Measurements from ENCODE around the gene RTEL1.
A peak's percentile ranks its signal among the peaks of the same experiment; 100 is the strongest.

The RTEL1 gene

GRCh38 chr20:63697868-63698545 lies 39.9 kb downstream of the RTEL1 start:
- DNase-seq (ENCODE audit: low read depth in 2 of 2) = no peak

GRCh38 chr20:63698739-63699465 lies 40.8 kb downstream of the RTEL1 start:
- peak; percentile 47 to 51 for DNase-seq (ENCODE audit: low read depth in 2 of 2)

GRCh38 chr20:63699466-63700198 lies 41.5 kb downstream of the RTEL1 start:
- no peak for DNase-seq (ENCODE audit: low read depth in 2 of 2)

- no peak for DNase-seq (ENCODE audit: low read depth in 2 of 2)
These were observed 42.3 kb downstream of the RTEL1 start for GRCh38 chr20:63700199-63701050.

- DNase-seq (ENCODE audit: low read depth in 2 of 2) = no peak
These were observed 42.9 kb downstream of the RTEL1 start for GRCh38 chr20:63701051-63701328.

GRCh38 chr20:63701329-63702035 lies 43.4 kb downstream of the RTEL1 start:
- DNase-seq (ENCODE audit: low read depth in 2 of 2) = no peak

GRCh38 chr20:63702036-63702665 lies 44.0 kb downstream of the RTEL1 start:
- no peak for DNase-seq (ENCODE audit: low read depth in 2 of 2)

- no peak for DNase-seq (ENCODE audit: low read depth in 2 of 2)
These were observed 44.8 kb downstream of the RTEL1 start for GRCh38 chr20:63702751-63703470.

GRCh38 chr20:63703471-63703975 lies 45.4 kb downstream of the RTEL1 start:
- DNase-seq (ENCODE audit: low read depth in 2 of 2) = no peak

GRCh38 chr20:63703976-63704748 lies 46.0 kb downstream of the RTEL1 start:
- no peak for DNase-seq (ENCODE audit: low read depth in 2 of 2)

GRCh38 chr20:63704749-63705117 lies 46.6 kb downstream of the RTEL1 start:
- DNase-seq (ENCODE audit: low read depth in 2 of 2) = no peak

- DNase-seq (ENCODE audit: low read depth in 2 of 2) = no peak
These were observed 47.3 kb downstream of the RTEL1 start for GRCh38 chr20:63705232-63706026.

- no peak for DNase-seq (ENCODE audit: low read depth in 2 of 2)
These were observed 48.0 kb downstream of the RTEL1 start for GRCh38 chr20:63706027-63706695.

GRCh38 chr20:63706852-63707557 lies 48.9 kb downstream of the RTEL1 start:
- peak in 1 of 2 donors; percentile 53 for DNase-seq (ENCODE audit: low read depth in 2 of 2)

- peak; percentile 78 to 84 for DNase-seq (ENCODE audit: low read depth in 2 of 2)
These were observed 49.6 kb downstream of the RTEL1 start, which contains the start of the genes ARFRP1 and ZGPAT for GRCh38 chr20:63707558-63708300. Gene ARFRP1, minus strand, starts transcription at chr20:63707976. Its CDS starts 885 bp downstream, at chr20:63707091. Gene ZGPAT, plus strand, starts transcription at chr20:63708039. Its CDS starts 542 bp downstream, at chr20:63708581.
